Central memory CD8-positive, alpha-beta T cell (primary cell): Measurements from ENCODE around the gene CHKA.

Experiments
- ATAC-seq: fragments of 150-1000 bp; cut with Tn5 transposase; replicated peaks from 2 replicates; pipeline ENCODE4 v1.10.0; 2022; ENCODE audit warnings: mild to moderate bottlenecking, moderate FRiP score, moderate number of reproducible peaks; ENCODE audit not compliant: poor library complexity, severe bottlenecking; ENCODE audit errors: extremely low read depth
- DNase-seq, 2 donors: peaks; one replicate each; pipeline ENCODE4 v3.0.0; 2021; ENCODE audit warnings: low spot score in 2 of 2
- H3K27ac Mint-ChIP-seq: one replicate; pipeline ENCODE4 v1.8.0; 2022; ENCODE audit warnings: low read depth, mild to moderate bottlenecking, moderate library complexity, mixed read lengths
- H3K27me3 Mint-ChIP-seq: one replicate; pipeline ENCODE4 v1.8.0; 2022; ENCODE audit warnings: mixed read lengths
- H3K36me3 Mint-ChIP-seq: one replicate; pipeline ENCODE4 v1.8.0; 2022; ENCODE audit warnings: mild to moderate bottlenecking, moderate library complexity, mixed read lengths; ENCODE audit not compliant: insufficient read depth
- H3K4me1 Mint-ChIP-seq: one replicate; pipeline ENCODE4 v1.8.0; 2022; ENCODE audit warnings: mixed read lengths
- H3K4me3 Mint-ChIP-seq: one replicate; pipeline ENCODE4 v1.8.0; 2022; ENCODE audit warnings: mild to moderate bottlenecking, moderate library complexity, mixed read lengths
- H3K9me3 Mint-ChIP-seq: one replicate; pipeline ENCODE4 v1.8.0; 2022; ENCODE audit warnings: mixed read lengths

CHKA gene

GRCh38 chr11:68012843-68013610, 108.2 kb downstream of the CHKA start:
- no peak for DNase-seq
- Mint-ChIP-seq H3K9me3 (no peaks in the 10 kb centered on the region), H3K4me3 (no peak overlapping the region)

GRCh38 chr11:68012044-68012842, 108.9 kb downstream of the CHKA start:
- Mint-ChIP-seq H3K27me3 (peaks cover 8% of the 10 kb centered on the region), H3K27ac (no peak overlapping the region), H3K9me3 (no peaks in the 10 kb centered on the region), H3K36me3 (peaks cover 3% of the 10 kb centered on the region), H3K4me3 (no peak overlapping the region), H3K4me1 (no peaks in the 10 kb centered on the region)
- ATAC-seq (no peak), DNase-seq (no peak)

More at GRCh38 chr11:68012843-68013610, 108.2 kb downstream of the CHKA start:
- ATAC-seq: no peak
- Mint-ChIP-seq H3K27me3 (peaks cover 8% of the 10 kb centered on the region), H3K4me1 (no peaks in the 10 kb centered on the region), H3K27ac (no peak overlapping the region), H3K36me3 (peaks cover 3% of the 10 kb centered on the region)

- Mint-ChIP-seq H3K27me3 (peaks cover 8% of the 10 kb centered on the region), H3K9me3 (no peaks in the 10 kb centered on the region), H3K4me1 (no peaks in the 10 kb centered on the region), H3K4me3 (no peak overlapping the region), H3K27ac (no peak overlapping the region), H3K36me3 (peaks cover 3% of the 10 kb centered on the region)
- DNase-seq (no peak), ATAC-seq (no peak)
Measured at GRCh38 chr11:68011051-68011943, 109.9 kb downstream of the CHKA start.

GRCh38 chr11:68010090-68011041, 110.8 kb downstream of the CHKA start, which contains the start of gene ALDH3B1:
Gene ALDH3B1, plus strand, starts transcription at chr11:68010327. Its CDS starts 4,971 bp downstream, at chr11:68015298.
- Mint-ChIP-seq H3K36me3 (peaks cover 4% of the 10 kb centered on the region), H3K27me3 (peaks cover 8% of the 10 kb centered on the region), H3K4me3 (no peak within 1 kb of the TSS), H3K4me1 (no peaks in the 10 kb centered on the region), H3K27ac (no peak within 1 kb of the TSS), H3K9me3 (no peaks in the 10 kb centered on the region)
- ATAC-seq (no peak), DNase-seq (no peak)

- no peak overlapping the region for H3K4me3 Mint-ChIP-seq
- DNase-seq (no peak), ATAC-seq (no peak)
- H3K4me1 Mint-ChIP-seq: peaks cover 5% of the 10 kb centered on the region
- H3K36me3 Mint-ChIP-seq: peaks cover 8% of the 10 kb centered on the region
- H3K9me3 Mint-ChIP-seq: no peaks in the 10 kb centered on the region
- no peak overlapping the region for H3K27ac Mint-ChIP-seq
- peaks cover 8% of the 10 kb centered on the region for H3K27me3 Mint-ChIP-seq
Measured at GRCh38 chr11:68009391-68010089, 111.6 kb downstream of the CHKA start.

GRCh38 chr11:68008381-68009337, 112.5 kb downstream of the CHKA start:
- H3K27ac Mint-ChIP-seq: no peak overlapping the region
- peaks cover 12% of the 10 kb centered on the region for H3K4me1 Mint-ChIP-seq
- peaks cover 8% of the 10 kb centered on the region for H3K36me3 Mint-ChIP-seq
- H3K27me3 Mint-ChIP-seq: peaks cover 1% of the 10 kb centered on the region
- no peaks in the 10 kb centered on the region for H3K9me3 Mint-ChIP-seq
- no peak for DNase-seq
- H3K4me3 Mint-ChIP-seq: no peak overlapping the region
- no peak for ATAC-seq

- Mint-ChIP-seq H3K27me3 (no peaks in the 10 kb centered on the region), H3K9me3 (no peaks in the 10 kb centered on the region), H3K36me3 (peaks cover 10% of the 10 kb centered on the region), H3K4me1 (peaks cover 15% of the 10 kb centered on the region), H3K27ac (no peak overlapping the region), H3K4me3 (no peak overlapping the region)
- ATAC-seq (no peak), DNase-seq (no peak)
Measured at GRCh38 chr11:68007498-68008380, 113.4 kb downstream of the CHKA start.

GRCh38 chr11:68006606-68007166, 114.5 kb downstream of the CHKA start:
- no peaks in the 10 kb centered on the region for H3K9me3 Mint-ChIP-seq
- H3K4me3 Mint-ChIP-seq: no peak overlapping the region
- no peak for ATAC-seq
- H3K27ac Mint-ChIP-seq: no peak overlapping the region
- peaks cover 20% of the 10 kb centered on the region for H3K4me1 Mint-ChIP-seq
- DNase-seq: no peak
- H3K27me3 Mint-ChIP-seq: no peaks in the 10 kb centered on the region
- H3K36me3 Mint-ChIP-seq: peaks cover 10% of the 10 kb centered on the region

GRCh38 chr11:68004551-68005335, 116.4 kb downstream of the CHKA start:
- H3K27me3 Mint-ChIP-seq: no peaks in the 10 kb centered on the region
- H3K36me3 Mint-ChIP-seq: peaks cover 10% of the 10 kb centered on the region
- H3K27ac Mint-ChIP-seq: peak overlapping the region; percentile 51
- peak overlapping the region; percentile 87 for H3K4me3 Mint-ChIP-seq
- ATAC-seq (no peak), DNase-seq (no peak)
- H3K4me1 Mint-ChIP-seq: peaks cover 20% of the 10 kb centered on the region
- H3K9me3 Mint-ChIP-seq: no peaks in the 10 kb centered on the region
